ENCODE measurements around the gene OR56A3. TPM values are rescaled to one million over a fixed set of nuclear protein-coding genes. Genes with fewer than 3 reads are reported as not detected.

The OR56A3 gene
- polyA plus RNA-seq, 1 of the 3 experiments (the other 2 are of a cell fraction) = not detected

GRCh38 chr11:5938603-5938965 lies 3.5 kb upstream of the OR56A3 start:
- H3K4me3 ChIP-seq (ENCODE audit: low read depth in 2 of 2, low read length in 1 of 2) = no peak overlapping the region
- H3K4me1 ChIP-seq (ENCODE audit: control insufficient read depth in 1 of 2, insufficient read depth in 2 of 2, low read depth in 1 of 2, low read length in 1 of 2) = no peaks in the 10 kb centered on the region
- CTCF ChIA-PET = interaction anchor here (1.2 kb wide), 1 partner anchor 48 kb away, joined by 3 read pairs; no protein-coding TSS in a partner anchor
- TF ChIP-seq MAX (IDR thresholded peaks at IDR 0.05; ENCODE audit: low read depth) (no peak), TAF1 (IDR thresholded peaks at IDR 0.05; ENCODE audit: borderline replicate concordance, low read depth, low read length) (no peak), SIN3A (IDR thresholded peaks at IDR 0.05; ENCODE audit: borderline replicate concordance, low read depth, low read length) (no peak), GABPA (IDR thresholded peaks at IDR 0.05; ENCODE audit: low read depth) (no peak), RFX5 (IDR thresholded peaks at IDR 0.05; ENCODE audit: low read length) (no peak), FOXJ3 (CRISPR knock-in tag; IDR thresholded peaks at IDR 0.05) (no peak), NFIC (IDR thresholded peaks at IDR 0.05; ENCODE audit: borderline replicate concordance) (no peak), EP300 (IDR thresholded peaks at IDR 0.05; ENCODE audit: borderline replicate concordance in 1 of 2, low read depth in 1 of 2, low read length in 1 of 2) (no peak), ZBTB33 (IDR thresholded peaks at IDR 0.05; ENCODE audit: borderline replicate concordance, low read depth) (no peak), MXI1 (IDR thresholded peaks at IDR 0.05; ENCODE audit: low read depth, low read length) (no peak), POLR2AphosphoS5 (IDR thresholded peaks at IDR 0.05; ENCODE audit: low read depth, low read length) (no peak), USF1 (IDR thresholded peaks at IDR 0.05; ENCODE audit: borderline replicate concordance, low read depth) (no peak), GATA2 (CRISPR knock-in tag; IDR thresholded peaks at IDR 0.05) (no peak), JUND (IDR thresholded peaks at IDR 0.05) (no peak)
- H3K27me3 ChIP-seq (ENCODE audit: insufficient read depth) = peaks cover 7% of the 10 kb centered on the region; the same call in 1 of the 2 replicates
- no peak for DNase-seq
- no peaks in the 10 kb centered on the region for H3K9me2 ChIP-seq
- H4K20me1 ChIP-seq (ENCODE audit: insufficient read depth) = no peaks in the 10 kb centered on the region
- no peaks in the 10 kb centered on the region for H3K79me2 ChIP-seq (ENCODE audit: insufficient read depth)
- H3K9ac ChIP-seq = no peak overlapping the region
- no peak overlapping the region for H3K27ac ChIP-seq (ENCODE audit: low read depth in 2 of 2, low read length in 1 of 2)
- no peaks in the 10 kb centered on the region for H3K9me3 ChIP-seq
- H2AFZ ChIP-seq (ENCODE audit: low read depth) = no peak overlapping the region
- H3K36me3 ChIP-seq (replicated peaks in 1 of 2; ENCODE audit: control insufficient read depth in 1 of 2, insufficient read depth in 2 of 2, low read length in 1 of 2) = no peaks in the 10 kb centered on the region
- H3F3A ChIP-seq (replicated peaks; ENCODE audit: insufficient read depth) = no peaks in the 10 kb centered on the region
- 18% methylated on average over 10 of the region's 21 CpGs for WGBS (ENCODE audit: low lambda C conversion rate)
- H3K4me2 ChIP-seq = no peak overlapping the region
- POLR2A ChIA-PET = no interaction called here

- CTCF ChIA-PET = no interaction called here
- POLR2A ChIA-PET = no interaction called here
- H3K9ac ChIP-seq = no peak overlapping the region
- H3K79me2 ChIP-seq (ENCODE audit: insufficient read depth) = no peaks in the 10 kb centered on the region
- no peak for TF ChIP-seq TAF1 (IDR thresholded peaks at IDR 0.05; ENCODE audit: borderline replicate concordance, low read depth, low read length)
- TF ChIP-seq ZBTB33 (IDR thresholded peaks at IDR 0.05; ENCODE audit: borderline replicate concordance, low read depth) = no peak
- no peak for TF ChIP-seq RFX5 (IDR thresholded peaks at IDR 0.05; ENCODE audit: low read length)
- no peak for TF ChIP-seq GATA2 (CRISPR knock-in tag; IDR thresholded peaks at IDR 0.05)
- no peak for TF ChIP-seq NFIC (IDR thresholded peaks at IDR 0.05; ENCODE audit: borderline replicate concordance)
- no peak for TF ChIP-seq CTCF (IDR thresholded peaks at IDR 0.05)
- no peak for TF ChIP-seq TEAD4 (IDR thresholded peaks at IDR 0.05; ENCODE audit: borderline replicate concordance, insufficient read depth)
- TF ChIP-seq USF2 (IDR thresholded peaks at IDR 0.05; ENCODE audit: borderline replicate concordance, low read depth, low read length) = no peak
- TF ChIP-seq TCF12 (IDR thresholded peaks at IDR 0.05) = no peak
- WGBS (ENCODE audit: low lambda C conversion rate) = 5% methylated on average over 2 of the region's 2 CpGs
- no peaks in the 10 kb centered on the region for H3K9me2 ChIP-seq
- H3K9me3 ChIP-seq = no peaks in the 10 kb centered on the region
- H3K27me3 ChIP-seq (ENCODE audit: insufficient read depth) = peaks cover 5% of the 10 kb centered on the region; the same call in 1 of the 2 replicates
- H3K36me3 ChIP-seq (replicated peaks in 1 of 2; ENCODE audit: control insufficient read depth in 1 of 2, insufficient read depth in 2 of 2, low read length in 1 of 2) = no peaks in the 10 kb centered on the region
- H4K20me1 ChIP-seq (ENCODE audit: insufficient read depth) = no peaks in the 10 kb centered on the region
- H3K4me1 ChIP-seq (ENCODE audit: control insufficient read depth in 1 of 2, insufficient read depth in 2 of 2, low read depth in 1 of 2, low read length in 1 of 2) = no peaks in the 10 kb centered on the region
- H3F3A ChIP-seq (replicated peaks; ENCODE audit: insufficient read depth) = no peaks in the 10 kb centered on the region
- H3K4me3 ChIP-seq (ENCODE audit: low read depth in 2 of 2, low read length in 1 of 2) = no peak overlapping the region
- no peak for DNase-seq
- no peak overlapping the region for H3K4me2 ChIP-seq
- H3K27ac ChIP-seq (ENCODE audit: low read depth in 2 of 2, low read length in 1 of 2) = no peak overlapping the region
- no peak overlapping the region for H2AFZ ChIP-seq (ENCODE audit: low read depth)
These were observed 1.3 kb upstream of the OR56A3 start for GRCh38 chr11:5940748-5941147.

Data from SK-N-SH (cell line).